Activated T-helper 17 cell treated with anti-CD3 and anti-CD28 coated beads, Interleukin-2, amount 50 U/mL, for 72 hours (primary cell): Measurements from ENCODE around the gene SLC9A9. TPM values are rescaled to one million over a fixed set of nuclear protein-coding genes. Genes with fewer than 3 reads are reported as not detected.

Experiments
- ATAC-seq: fragments of 150-1000 bp; cut with Tn5 transposase; replicated peaks from 2 replicates; pipeline ENCODE4 v1.10.0; 2021; ENCODE audit warnings: mild to moderate bottlenecking, moderate library complexity
- H3K27ac Mint-ChIP-seq: one replicate; pipeline ENCODE4 v1.8.0; 2022; ENCODE audit warnings: mixed read lengths
- H3K27me3 Mint-ChIP-seq: one replicate; pipeline ENCODE4 v1.8.0; 2022; ENCODE audit warnings: mixed read lengths
- H3K36me3 Mint-ChIP-seq: one replicate; pipeline ENCODE4 v1.8.0; 2022; ENCODE audit warnings: low read depth, mild to moderate bottlenecking, mixed read lengths
- H3K4me1 Mint-ChIP-seq: one replicate; pipeline ENCODE4 v1.8.0; 2022; ENCODE audit warnings: mixed read lengths
- H3K4me3 Mint-ChIP-seq: one replicate; pipeline ENCODE4 v1.8.0; 2022; ENCODE audit warnings: mild to moderate bottlenecking, mixed read lengths
- H3K9me3 Mint-ChIP-seq: one replicate; pipeline ENCODE4 v1.8.0; 2022; ENCODE audit warnings: mixed read lengths
- total RNA-seq, 2 donors: library from RNA; stranded (reverse); gene quantifications; one replicate each; pipeline ENCODE4 v1.2.3, GENCODE V29; 2022

The SLC9A9 gene
- total RNA-seq, 2 donors from 2014 or later, result 4.0 to 15.2 TPM

GRCh38 chr3:143658116-143658515 is 190.2 kb downstream of the SLC9A9 start:
- H3K27ac Mint-ChIP-seq, result no peak overlapping the region
- no peaks in the 10 kb centered on the region for H3K9me3 Mint-ChIP-seq
- no peaks in the 10 kb centered on the region for H3K4me1 Mint-ChIP-seq
- no peaks in the 10 kb centered on the region for H3K36me3 Mint-ChIP-seq
- no peak overlapping the region for H3K4me3 Mint-ChIP-seq
- H3K27me3 Mint-ChIP-seq, result no peaks in the 10 kb centered on the region
- no peak for ATAC-seq

GRCh38 chr3:143657391-143657790 is 190.9 kb downstream of the SLC9A9 start:
- no peak for ATAC-seq
- H3K27me3 Mint-ChIP-seq, result no peaks in the 10 kb centered on the region
- no peaks in the 10 kb centered on the region for H3K36me3 Mint-ChIP-seq
- no peaks in the 10 kb centered on the region for H3K9me3 Mint-ChIP-seq
- no peaks in the 10 kb centered on the region for H3K4me1 Mint-ChIP-seq
- no peak overlapping the region for H3K4me3 Mint-ChIP-seq
- no peak overlapping the region for H3K27ac Mint-ChIP-seq

GRCh38 chr3:143654906-143655305 is 193.4 kb downstream of the SLC9A9 start:
- Mint-ChIP-seq H3K4me1 (no peaks in the 10 kb centered on the region), H3K4me3 (no peak overlapping the region), H3K27me3 (no peaks in the 10 kb centered on the region), H3K36me3 (peaks cover 22% of the 10 kb centered on the region), H3K9me3 (peaks cover 5% of the 10 kb centered on the region), H3K27ac (no peak overlapping the region)
- no peak for ATAC-seq

GRCh38 chr3:143653935-143654334 is 194.3 kb downstream of the SLC9A9 start:
- H3K4me1 Mint-ChIP-seq, result no peaks in the 10 kb centered on the region
- H3K27ac Mint-ChIP-seq, result no peak overlapping the region
- H3K36me3 Mint-ChIP-seq, result peaks cover 26% of the 10 kb centered on the region
- ATAC-seq, result no peak
- no peak overlapping the region for H3K4me3 Mint-ChIP-seq
- H3K9me3 Mint-ChIP-seq, result peaks cover 6% of the 10 kb centered on the region
- no peaks in the 10 kb centered on the region for H3K27me3 Mint-ChIP-seq

- no peak overlapping the region for H3K4me3 Mint-ChIP-seq
- no peaks in the 10 kb centered on the region for H3K4me1 Mint-ChIP-seq
- H3K9me3 Mint-ChIP-seq, result peaks cover 6% of the 10 kb centered on the region
- ATAC-seq, result no peak
- H3K27ac Mint-ChIP-seq, result no peak overlapping the region
- H3K27me3 Mint-ChIP-seq, result no peaks in the 10 kb centered on the region
- H3K36me3 Mint-ChIP-seq, result peaks cover 26% of the 10 kb centered on the region
These were observed 194.8 kb downstream of the SLC9A9 start for GRCh38 chr3:143653493-143653892.

- no peaks in the 10 kb centered on the region for H3K4me1 Mint-ChIP-seq
- ATAC-seq, result no peak
- H3K9me3 Mint-ChIP-seq, result peaks cover 6% of the 10 kb centered on the region
- no peak overlapping the region for H3K4me3 Mint-ChIP-seq
- no peaks in the 10 kb centered on the region for H3K27me3 Mint-ChIP-seq
- H3K27ac Mint-ChIP-seq, result no peak overlapping the region
- peaks cover 26% of the 10 kb centered on the region for H3K36me3 Mint-ChIP-seq
These were observed 196.2 kb downstream of the SLC9A9 start for GRCh38 chr3:143652118-143652517.

GRCh38 chr3:143650827-143651226 is 197.4 kb downstream of the SLC9A9 start:
- Mint-ChIP-seq H3K27me3 (no peaks in the 10 kb centered on the region), H3K4me1 (no peaks in the 10 kb centered on the region), H3K4me3 (no peak overlapping the region), H3K36me3 (peaks cover 26% of the 10 kb centered on the region), H3K9me3 (peaks cover 6% of the 10 kb centered on the region), H3K27ac (no peak overlapping the region)
- ATAC-seq, result no peak

GRCh38 chr3:143650120-143650519 is 198.1 kb downstream of the SLC9A9 start:
- H3K4me1 Mint-ChIP-seq, result no peaks in the 10 kb centered on the region
- no peak overlapping the region for H3K4me3 Mint-ChIP-seq
- H3K27me3 Mint-ChIP-seq, result no peaks in the 10 kb centered on the region
- H3K27ac Mint-ChIP-seq, result no peak overlapping the region
- peaks cover 6% of the 10 kb centered on the region for H3K9me3 Mint-ChIP-seq
- H3K36me3 Mint-ChIP-seq, result peaks cover 26% of the 10 kb centered on the region
- ATAC-seq, result no peak

- H3K27me3 Mint-ChIP-seq, result no peaks in the 10 kb centered on the region
- no peak overlapping the region for H3K4me3 Mint-ChIP-seq
- H3K9me3 Mint-ChIP-seq, result peaks cover 6% of the 10 kb centered on the region
- no peaks in the 10 kb centered on the region for H3K4me1 Mint-ChIP-seq
- H3K27ac Mint-ChIP-seq, result no peak overlapping the region
- peaks cover 26% of the 10 kb centered on the region for H3K36me3 Mint-ChIP-seq
- no peak for ATAC-seq
These were observed 199.6 kb downstream of the SLC9A9 start for GRCh38 chr3:143648708-143649107.

GRCh38 chr3:143648218-143648617 is 200.1 kb downstream of the SLC9A9 start:
- peaks cover 6% of the 10 kb centered on the region for H3K9me3 Mint-ChIP-seq
- no peaks in the 10 kb centered on the region for H3K27me3 Mint-ChIP-seq
- ATAC-seq, result no peak
- no peak overlapping the region for H3K4me3 Mint-ChIP-seq
- H3K27ac Mint-ChIP-seq, result no peak overlapping the region
- peaks cover 26% of the 10 kb centered on the region for H3K36me3 Mint-ChIP-seq
- no peaks in the 10 kb centered on the region for H3K4me1 Mint-ChIP-seq

GRCh38 chr3:143644370-143645089 is 203.7 kb downstream of the SLC9A9 start:
- H3K36me3 Mint-ChIP-seq, result no peaks in the 10 kb centered on the region
- no peaks in the 10 kb centered on the region for H3K27me3 Mint-ChIP-seq
- H3K4me1 Mint-ChIP-seq, result no peaks in the 10 kb centered on the region
- peak; percentile 12 for ATAC-seq
- H3K9me3 Mint-ChIP-seq, result peaks cover 5% of the 10 kb centered on the region
- H3K27ac Mint-ChIP-seq, result no peak overlapping the region
- no peak overlapping the region for H3K4me3 Mint-ChIP-seq

GRCh38 chr3:143643905-143644304 is 204.4 kb downstream of the SLC9A9 start:
- peaks cover 8% of the 10 kb centered on the region for H3K9me3 Mint-ChIP-seq
- no peak overlapping the region for H3K4me3 Mint-ChIP-seq
- no peaks in the 10 kb centered on the region for H3K27me3 Mint-ChIP-seq
- H3K36me3 Mint-ChIP-seq, result peaks cover 5% of the 10 kb centered on the region
- no peaks in the 10 kb centered on the region for H3K4me1 Mint-ChIP-seq
- no peak overlapping the region for H3K27ac Mint-ChIP-seq
- ATAC-seq, result no peak

GRCh38 chr3:143640774-143641173 is 207.5 kb downstream of the SLC9A9 start:
- Mint-ChIP-seq H3K36me3 (peaks cover 12% of the 10 kb centered on the region), H3K9me3 (peaks cover 13% of the 10 kb centered on the region), H3K4me3 (no peak overlapping the region), H3K4me1 (no peaks in the 10 kb centered on the region), H3K27me3 (no peaks in the 10 kb centered on the region), H3K27ac (no peak overlapping the region)
- no peak for ATAC-seq

- H3K4me1 Mint-ChIP-seq, result no peaks in the 10 kb centered on the region
- H3K9me3 Mint-ChIP-seq, result peaks cover 13% of the 10 kb centered on the region
- ATAC-seq, result no peak
- no peak overlapping the region for H3K4me3 Mint-ChIP-seq
- no peak overlapping the region for H3K27ac Mint-ChIP-seq
- peaks cover 12% of the 10 kb centered on the region for H3K36me3 Mint-ChIP-seq
- H3K27me3 Mint-ChIP-seq, result no peaks in the 10 kb centered on the region
These were observed 211.1 kb downstream of the SLC9A9 start for GRCh38 chr3:143637133-143637532.

- H3K36me3 Mint-ChIP-seq, result peaks cover 12% of the 10 kb centered on the region
- no peak for ATAC-seq
These were observed 213.3 kb downstream of the SLC9A9 start for GRCh38 chr3:143634991-143635390.

More at GRCh38 chr3:143634991-143635390, 213.3 kb downstream of the SLC9A9 start:
- Mint-ChIP-seq H3K4me3 (no peak overlapping the region), H3K27me3 (no peaks in the 10 kb centered on the region), H3K27ac (no peak overlapping the region), H3K4me1 (no peaks in the 10 kb centered on the region), H3K9me3 (peaks cover 8% of the 10 kb centered on the region)
